ENCODE data around the gene CIDEB.
A peak's percentile ranks its signal among the peaks of the same experiment; 100 is the strongest.
"Not testable (repeated sequence)": the region's sequence is repeated elsewhere in the genome, so short reads cannot be mapped to it uniquely, and the experiment has no call there.

CIDEB gene

DNA sequence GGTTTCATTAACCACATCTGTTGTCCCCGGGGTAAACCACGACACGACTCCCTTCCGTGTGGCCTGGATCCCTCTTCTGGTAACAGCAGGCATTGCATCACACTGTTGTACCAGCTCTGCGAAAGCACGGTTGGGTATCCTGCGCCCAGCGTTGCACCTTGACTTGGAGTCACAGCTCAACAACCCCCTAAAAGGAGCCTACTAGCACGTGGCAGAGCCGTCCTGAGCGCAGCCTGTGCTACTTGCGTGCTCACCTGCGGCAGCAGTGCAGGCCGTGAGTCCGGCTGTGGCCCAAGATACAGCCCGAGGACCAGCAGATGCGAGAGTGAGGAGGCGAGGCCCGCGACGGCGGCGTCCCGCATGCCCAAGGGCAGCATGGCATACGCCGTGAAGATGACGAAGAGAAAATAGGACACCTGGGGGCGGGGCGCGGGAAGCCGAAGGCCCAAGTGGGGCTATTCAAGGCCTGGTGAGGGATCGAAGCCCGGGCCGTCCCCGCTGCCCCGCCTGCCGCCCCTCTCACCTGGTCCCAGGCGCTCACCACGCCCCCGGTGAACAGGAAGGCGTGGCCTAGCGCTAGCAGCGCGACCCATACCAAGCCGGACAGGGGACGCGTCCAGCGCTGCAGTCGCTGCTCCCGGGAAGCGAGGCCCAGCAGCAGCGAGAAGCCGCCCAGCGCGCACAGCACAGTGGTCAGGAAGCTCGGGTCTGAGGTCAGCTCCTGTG is 24.7 kb upstream of the CIDEB start:
- peak; percentile 92 for DNase-seq

DNA sequence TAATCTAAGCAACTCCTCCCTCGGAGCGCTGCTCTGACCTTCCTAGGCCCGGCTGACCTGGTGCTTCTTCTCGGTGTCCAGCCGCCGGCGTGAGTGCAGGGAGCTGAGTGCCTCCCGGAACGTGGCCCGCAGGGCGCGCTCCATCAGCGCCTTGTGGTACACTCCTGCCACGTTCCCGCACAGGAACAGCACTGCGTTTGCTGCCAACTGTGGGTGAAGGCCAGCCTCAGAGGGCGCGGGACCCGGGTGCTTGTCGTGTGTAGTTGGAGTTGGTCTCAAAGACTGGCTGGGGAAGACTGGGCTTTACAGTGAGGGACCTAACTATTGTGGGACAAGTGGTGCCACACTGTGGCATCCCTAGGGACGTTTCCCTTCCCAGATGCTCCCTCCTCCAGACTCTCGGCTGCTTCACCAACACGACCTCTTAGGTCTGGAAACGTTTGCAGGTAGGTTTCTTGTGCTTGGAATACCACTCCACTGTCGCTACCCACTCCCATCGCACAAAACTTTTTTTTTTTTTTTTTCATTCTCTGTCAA is 24.0 kb upstream of the CIDEB start:
- no peak for DNase-seq

DNA sequence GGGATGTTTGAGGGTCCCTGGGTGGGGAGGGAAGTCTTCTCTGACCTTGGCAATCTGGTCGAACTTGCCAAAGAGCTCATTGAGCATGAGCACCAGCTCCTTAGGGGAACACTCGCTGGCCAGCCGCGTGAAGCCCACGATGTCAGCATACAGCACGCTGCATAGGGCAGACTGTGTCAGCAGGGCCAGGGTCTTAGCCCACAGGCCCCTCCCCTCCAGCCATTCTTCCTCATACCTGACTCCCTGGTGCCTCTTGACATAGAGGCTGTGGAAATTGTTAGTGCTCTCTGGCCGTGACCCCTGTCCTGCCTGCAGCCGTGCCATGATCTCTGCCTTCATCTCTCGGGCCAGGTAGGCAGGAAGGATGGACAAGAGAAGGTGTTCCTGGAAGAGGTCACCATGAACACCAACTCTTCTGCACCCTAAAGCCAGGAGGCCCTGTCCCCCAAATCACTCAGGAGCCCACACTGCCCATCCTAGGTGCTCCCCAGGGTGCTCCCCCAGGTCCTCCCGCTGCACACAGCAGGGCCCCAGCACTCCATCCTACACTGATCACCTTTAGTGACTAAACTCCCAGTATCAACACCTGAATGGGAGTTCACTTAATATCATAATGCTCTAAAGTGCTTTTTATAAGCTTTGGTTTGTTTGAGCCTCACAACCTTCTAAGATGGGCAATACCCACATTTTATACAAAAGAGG is 23.3 kb upstream of the CIDEB start:
- DNase-seq = no peak

DNA sequence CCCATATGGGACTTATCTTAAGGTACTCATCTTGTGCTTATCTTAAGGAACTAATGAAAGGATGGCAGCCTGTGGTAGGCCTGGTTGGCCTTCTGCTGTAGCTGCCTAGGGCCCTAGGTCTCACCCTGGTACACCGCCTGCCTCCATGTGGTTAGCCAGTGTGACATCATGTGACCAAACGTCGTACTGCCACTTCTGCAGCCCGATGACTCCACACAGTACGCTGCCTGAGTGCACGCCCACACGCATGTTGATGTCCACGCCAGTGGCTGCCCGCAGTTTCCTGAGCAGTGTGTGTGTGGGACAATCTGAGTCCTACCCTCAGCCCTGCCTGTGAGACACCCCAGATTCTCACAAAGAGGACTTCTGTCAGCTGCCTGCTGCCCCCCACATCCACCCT is 22.0 kb upstream of the CIDEB start:
- no peak for DNase-seq

DNA sequence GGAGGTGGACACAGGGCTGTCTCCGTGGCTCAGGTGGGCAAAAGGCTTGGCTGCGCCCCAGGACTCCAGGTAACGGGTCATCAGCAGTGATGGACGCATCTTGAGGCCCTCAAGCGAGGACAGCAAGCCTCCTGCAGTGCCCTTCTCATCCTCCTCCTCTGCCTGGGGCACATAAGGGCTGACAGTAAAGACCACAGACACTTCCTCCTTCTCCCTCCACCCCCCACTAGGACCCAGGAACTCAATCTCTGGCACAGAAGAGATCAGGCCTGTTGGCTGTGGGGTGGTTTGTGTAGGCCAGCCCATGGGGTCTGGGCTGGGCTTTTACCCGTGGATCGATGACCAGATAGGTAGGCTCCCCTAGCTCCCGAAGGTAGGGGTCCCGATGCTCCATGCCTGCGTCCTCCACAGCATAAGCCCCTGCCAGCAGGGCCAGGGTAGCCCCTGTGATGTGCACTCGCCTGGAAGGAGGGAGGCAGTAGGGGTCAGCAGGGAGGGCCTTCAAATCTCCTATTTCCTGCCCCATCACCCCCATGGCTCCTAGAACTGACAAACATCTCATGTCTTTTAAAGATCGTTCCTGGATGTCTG is 21.4 kb upstream of the CIDEB start:
- DNase-seq = no peak

DNA sequence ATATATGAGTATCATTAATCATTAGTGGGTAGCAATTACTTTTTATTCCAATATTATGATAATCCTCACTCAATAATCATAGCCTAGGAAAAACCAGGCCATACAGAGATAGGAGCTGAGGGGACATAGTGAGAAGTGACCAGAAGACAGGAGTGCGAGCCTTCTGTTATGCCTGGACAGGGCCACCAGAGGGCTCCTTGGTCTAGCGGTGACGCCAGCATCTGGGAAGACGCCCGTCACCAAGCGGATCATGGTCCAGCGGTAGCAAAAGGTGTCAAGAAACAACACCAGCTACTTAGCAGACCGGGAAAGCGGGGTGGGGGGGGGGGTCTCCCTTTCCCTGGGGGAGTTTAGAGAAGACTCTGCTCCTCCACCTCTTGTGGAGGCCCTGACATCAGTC is 20.1 kb upstream of the CIDEB start:
- DNase-seq = not testable (repeated sequence)

DNA sequence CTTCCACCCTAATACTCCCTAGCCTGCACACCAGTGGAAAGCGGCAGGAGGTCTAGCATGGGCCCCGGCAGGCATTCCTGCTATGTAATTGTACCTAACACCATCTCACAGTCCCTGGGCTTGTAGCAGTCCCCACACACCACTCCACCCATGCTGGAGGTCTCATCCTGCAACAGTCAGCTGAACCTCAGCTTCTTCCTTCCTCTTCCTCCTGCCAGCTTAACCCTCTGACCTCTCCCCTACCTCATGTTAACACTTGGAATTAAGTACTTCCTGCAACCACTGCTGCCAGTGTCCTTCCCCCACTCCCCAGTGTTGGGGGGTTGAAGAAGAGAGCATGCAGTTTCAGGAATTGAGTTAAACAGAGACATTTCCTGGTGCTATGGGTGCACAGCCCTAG is 19.5 kb upstream of the CIDEB start:
- no peak for DNase-seq

DNA sequence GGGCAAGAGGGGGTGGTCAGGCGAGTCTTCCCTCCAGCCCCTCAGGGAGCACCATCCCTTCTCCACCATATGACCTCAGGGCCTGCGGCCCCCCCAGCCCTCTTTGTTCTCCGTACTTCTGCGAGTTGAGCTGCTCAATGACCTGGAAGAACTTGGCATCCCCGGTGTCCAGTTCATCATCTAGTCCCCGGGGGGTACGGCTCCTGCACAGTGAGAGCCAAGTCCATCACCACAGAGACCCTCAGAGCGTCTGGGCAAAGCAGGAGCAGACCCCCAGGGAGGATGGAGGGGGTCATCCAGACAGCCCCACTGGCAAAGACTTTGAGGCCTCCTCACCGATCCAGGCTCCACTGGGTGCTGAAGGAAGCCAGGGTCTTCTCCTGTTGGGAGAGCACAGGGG is 18.2 kb upstream of the CIDEB start:
- no peak for DNase-seq

DNA sequence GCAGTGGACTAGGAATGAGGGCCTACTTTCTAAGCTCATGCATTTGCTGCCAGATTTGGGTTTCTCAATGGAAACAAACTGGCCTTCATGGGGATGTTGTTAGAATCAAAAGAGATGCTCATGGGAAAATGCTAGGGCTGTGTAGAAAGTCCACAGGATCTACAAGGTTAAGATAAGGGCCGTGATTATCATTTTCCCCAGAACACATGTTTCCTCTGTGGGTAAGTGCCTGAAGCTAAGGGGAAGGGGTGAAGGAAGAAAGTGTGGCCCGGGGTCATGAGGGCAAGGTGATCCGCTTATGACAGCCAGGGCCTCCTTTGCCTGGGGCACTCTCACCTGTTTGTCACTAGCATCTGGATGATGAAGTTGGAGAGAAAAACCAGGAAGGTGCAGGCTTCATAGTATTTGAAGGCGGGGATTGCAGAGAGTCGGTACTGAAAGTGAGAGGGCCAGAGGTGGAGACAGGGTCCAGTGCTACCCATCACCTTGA is 17.3 kb upstream of the CIDEB start:
- DNase-seq = no peak

DNA sequence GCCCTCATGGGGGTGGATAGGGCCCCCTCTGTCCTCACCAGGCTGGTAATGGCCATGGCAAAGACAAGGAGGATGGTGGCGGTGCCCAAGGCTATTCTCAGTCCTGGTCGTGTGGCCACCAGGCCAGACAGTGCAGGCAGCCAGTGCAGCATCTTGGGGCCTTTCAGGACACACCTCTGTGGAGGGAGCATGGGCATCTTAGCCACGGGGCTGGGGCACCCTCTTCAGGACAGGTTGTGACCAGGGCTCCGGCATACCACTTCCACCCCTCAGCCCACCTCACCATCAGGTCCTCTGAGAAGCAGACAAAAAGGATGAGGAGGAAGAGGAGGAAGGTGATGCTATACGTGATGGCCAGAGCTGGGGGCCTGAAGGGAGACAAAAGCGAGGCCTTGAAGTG is 16.2 kb upstream of the CIDEB start:
- DNase-seq = no peak

DNA sequence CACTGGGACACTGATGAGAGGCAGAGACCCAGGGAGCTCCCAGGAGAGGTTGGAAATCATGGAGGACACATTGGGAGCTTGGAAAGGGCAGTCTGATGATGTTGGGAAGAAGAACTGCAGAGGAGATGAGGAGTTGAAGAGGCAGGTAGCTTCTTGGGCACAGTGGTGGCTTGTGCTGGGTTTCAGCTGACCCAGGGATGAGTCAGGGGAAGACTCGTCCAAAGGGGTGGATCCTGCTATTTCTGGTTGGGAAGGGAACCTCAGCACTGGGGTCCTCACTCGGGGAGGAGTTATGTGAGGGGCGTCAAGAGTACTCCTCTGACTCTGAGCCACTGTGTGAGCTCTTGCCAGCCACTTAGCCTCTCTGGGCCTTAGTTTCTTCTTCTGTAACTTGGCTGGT is 15.6 kb upstream of the CIDEB start:
- DNase-seq = no peak

DNA sequence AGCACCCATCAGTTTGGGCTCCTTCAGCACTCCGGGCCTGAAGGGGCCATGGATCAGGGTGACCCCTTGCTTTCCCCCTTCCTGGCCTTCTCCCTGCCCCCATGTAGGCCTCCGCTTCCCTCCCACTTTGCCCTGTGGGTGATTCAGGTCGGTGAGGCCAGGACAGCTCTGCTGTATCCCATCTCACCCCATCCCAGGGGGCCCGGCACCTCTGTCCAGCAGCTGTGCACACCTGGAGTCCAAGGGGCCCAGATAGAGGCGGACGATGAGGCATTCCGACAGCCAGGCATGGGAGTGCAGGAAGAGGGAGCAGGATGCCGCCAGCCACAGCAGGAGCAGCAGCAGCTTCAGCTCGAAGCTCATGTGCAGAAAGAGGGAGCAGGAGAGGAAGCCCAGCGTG is 14.9 kb upstream of the CIDEB start:
- no peak for DNase-seq

DNA sequence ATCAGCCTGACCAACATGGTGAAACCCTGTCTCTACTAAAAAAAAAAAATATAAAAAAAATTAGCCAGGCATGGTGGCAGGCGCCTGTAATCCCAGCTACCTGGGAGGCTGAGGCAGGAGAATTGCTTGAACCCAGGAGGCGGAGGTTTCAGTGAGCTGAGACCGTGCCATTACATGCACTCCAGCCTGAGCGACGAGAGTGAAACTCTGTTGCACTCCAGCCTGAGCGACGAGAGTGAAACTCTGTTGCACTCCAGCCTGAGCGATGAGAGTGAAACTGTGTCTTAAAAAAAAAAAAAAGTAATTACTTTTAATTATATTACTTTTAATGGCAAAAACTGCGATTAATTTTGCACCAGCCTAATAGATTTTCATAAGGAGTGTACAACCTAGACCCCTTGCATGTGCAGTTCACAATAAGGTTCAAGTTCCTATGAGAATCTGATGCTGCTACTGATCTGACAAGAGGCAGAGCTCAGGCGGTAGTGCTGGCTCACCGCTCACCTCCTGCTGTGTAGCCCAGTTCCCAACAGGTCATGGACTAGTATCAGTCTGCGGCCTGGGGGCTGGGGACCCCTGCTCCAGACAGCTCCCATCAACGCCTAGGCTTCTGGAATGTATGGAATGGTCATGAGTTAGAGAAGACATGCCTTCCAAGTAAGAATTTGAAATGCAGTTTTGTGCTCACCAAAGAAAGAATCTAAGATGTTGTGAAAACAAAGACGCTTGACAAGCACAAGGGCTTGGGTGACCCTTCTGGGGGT is 13.6 kb upstream of the CIDEB start:
- no peak for DNase-seq

DNA sequence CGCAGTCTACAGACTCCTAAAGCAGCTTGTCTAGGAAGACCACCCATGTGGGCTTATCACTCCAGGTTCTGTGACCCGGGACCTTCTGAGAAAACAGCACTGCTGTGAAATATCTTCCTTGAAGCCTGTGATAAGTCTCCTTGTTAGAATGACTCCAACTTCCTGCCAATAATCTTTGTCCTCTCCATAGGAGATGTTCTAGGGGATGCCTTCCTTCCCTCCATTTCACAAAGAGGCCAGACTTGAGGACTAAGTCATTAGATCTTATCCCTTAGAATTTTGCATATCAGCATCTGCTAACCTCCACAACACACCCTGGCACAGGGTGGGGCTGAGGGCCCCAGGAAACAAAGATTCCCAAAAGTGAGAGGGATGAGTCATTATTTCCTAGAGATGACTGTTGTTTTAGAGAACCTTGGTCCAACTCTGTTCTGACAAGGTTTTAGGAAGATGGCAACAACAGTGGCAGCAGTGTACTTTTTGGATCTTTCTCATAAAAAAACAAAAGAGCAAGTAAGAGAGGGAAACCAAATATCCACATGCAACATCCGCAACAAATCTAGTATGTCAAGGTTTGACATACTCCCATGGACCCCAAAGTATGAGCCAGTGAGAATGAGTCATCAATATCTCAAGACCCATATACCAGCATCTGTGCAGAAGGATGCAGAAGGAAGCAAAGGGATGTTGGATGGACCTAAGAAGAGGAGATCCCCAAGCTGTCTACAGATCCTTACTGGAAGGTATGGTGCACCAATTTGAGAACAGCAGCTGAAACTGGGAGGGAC is 9.6 kb upstream of the CIDEB start:
- DNase-seq = no peak

DNA sequence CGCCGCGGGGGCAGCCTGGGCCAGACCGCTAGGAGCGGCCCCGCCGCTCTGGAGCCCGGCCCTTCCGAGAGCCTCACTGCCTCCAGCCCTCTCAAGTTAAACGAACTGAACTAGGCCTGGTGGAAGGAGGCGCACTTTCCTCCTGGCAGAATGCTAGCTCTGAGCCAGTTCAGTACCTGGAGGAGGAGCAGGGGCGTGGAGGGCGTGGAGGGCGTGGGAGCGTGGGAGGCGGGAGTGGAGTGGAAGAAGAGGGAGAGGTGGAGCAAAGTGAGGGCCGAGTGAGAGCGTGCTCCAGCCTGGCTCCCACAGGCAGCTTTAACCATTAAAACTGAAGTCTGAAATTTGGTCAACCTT is 8.8 kb upstream of the CIDEB start:
- DNase-seq = no peak

DNA sequence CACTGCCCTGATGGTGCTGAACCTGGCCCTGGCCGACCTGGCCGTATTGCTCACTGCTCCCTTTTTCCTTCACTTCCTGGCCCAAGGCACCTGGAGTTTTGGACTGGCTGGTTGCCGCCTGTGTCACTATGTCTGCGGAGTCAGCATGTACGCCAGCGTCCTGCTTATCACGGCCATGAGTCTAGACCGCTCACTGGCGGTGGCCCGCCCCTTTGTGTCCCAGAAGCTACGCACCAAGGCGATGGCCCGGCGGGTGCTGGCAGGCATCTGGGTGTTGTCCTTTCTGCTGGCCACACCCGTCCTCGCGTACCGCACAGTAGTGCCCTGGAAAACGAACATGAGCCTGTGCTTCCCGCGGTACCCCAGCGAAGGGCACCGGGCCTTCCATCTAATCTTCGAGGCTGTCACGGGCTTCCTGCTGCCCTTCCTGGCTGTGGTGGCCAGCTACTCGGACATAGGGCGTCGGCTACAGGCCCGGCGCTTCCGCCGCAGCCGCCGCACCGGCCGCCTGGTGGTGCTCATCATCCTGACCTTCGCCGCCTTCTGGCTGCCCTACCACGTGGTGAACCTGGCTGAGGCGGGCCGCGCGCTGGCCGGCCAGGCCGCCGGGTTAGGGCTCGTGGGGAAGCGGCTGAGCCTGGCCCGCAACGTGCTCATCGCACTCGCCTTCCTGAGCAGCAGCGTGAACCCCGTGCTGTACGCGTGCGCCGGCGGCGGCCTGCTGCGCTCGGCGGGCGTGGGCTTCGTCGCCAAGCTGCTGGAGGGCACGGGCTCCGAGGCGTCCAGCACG is 8.2 kb upstream of the CIDEB start:
- DNase-seq = no peak

DNA sequence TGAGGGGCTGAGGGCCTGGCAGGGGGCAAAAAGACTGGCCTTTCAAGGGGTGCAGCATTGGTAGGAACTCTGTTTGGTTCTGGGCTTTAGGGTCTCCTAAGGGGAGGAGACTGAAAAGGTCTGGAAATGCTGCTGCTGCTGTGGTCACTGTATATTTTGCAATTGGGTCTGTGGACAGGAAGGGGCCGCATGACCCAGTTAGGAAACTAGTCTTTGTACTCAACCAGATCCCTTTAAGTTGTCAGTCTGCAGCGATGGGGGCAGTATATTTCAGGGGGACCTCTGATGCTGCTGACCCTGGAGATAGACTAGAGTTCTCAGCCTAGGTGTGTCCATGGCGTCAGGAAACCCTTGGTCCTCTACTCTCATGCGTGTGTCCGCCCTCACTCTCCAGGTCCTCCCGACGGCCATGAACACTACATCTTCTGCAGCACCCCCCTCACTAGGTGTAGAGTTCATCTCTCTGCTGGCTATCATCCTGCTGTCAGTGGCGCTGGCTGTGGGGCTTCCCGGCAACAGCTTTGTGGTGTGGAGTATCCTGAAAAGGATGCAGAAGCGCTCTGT is 7.5 kb upstream of the CIDEB start:
- DNase-seq = no peak

DNA sequence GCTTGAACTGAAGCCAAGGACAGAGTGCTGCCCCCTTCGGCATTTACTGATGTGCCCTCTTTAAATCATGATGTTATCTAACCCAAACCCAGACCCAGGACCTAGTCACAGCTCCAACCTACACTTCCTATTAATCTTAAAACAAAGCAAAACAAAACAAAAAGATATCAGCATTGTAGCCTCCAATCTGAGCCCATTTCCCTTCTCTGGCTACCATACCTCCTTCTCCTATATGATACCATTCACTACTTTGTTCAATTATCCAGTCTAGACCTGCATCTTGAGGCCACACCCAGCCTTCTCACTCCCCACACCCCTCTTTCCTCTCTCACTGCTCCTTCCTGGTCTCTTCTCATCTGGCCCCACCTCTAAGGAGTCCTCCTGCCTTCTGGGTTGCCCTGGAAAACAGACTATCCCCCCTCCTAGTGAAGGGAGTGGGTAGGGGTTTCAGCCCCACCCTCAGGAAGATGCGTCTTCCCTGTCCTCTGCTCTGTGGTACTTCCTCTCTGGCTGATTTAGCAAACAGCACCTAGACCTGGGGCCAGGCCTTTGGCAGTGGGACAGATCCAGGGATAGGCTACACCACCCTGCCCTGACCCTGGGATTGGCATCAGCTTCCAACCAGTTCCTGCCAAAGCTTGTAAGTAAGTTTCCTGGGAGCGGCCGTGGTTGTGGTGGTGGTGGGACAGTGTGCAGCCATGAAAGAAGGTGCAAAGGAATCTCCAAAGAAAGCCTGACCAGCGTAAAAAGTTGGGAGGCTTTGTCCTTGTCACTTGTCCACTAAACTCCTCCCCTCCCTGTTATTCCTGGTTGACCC is 6.8 kb upstream of the CIDEB start:
- DNase-seq = no peak

DNA sequence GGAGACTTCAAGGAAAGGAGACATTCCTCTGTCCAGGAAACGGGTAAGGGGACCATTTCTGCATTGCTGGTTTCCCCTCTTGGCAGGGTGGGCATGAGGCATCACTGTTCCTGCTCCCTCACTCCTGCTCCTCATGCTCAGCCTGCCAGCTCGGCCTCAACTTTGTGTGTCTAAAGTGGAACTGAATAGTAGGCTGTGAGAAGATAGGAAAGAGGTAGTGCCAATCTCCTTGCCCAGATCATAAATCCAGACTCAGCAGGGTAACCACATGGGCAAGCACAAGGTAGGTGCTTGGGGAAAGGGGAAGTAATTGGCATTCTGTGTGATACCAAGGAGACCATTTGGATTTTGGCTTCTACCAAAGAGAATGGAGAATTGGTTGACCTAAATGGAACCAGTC is 6.1 kb upstream of the CIDEB start:
- DNase-seq = no peak

DNA sequence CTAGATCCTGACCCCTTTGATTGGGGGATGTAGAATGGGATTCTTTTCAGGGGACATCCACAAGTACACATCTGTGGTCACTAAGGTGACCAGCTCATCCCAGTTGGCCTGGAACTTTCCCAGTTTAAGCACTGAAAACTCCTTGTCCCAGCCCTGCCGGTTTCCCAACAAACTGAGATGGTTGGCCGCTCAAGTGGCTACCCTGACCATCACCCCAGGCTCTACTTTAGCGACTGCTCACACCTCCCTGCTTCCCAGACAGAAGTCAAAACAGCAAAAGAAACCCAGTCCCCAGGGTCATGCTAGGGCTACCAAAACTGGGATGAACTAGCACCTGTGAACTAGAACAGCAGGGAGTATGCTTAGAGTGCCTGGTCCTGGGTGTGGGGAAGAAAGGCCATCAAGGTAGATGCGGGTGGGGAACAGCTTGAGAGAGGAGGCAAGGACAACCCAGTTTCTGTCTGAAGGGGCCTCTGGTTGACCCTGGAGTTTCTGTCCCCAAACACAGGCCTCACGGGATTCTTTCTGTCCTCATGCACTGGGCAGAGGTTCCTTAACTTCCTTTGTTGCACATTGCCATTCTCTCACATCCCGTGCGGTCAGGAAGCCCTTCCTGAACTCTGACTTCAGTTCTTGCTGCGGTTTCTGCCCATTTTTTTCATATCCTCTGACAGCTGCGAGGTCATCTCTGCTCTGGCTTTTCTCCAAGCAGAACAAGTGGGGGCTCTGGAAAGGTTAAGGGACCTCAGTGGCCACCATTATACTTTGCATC is 5.1 kb upstream of the CIDEB start:
- DNase-seq = no peak
